GM21381 (cell line): ENCODE measurements around the gene MBD6.
"Not testable (repeated sequence)": the region's sequence is repeated elsewhere in the genome, so short reads cannot be mapped to it uniquely, and the experiment has no call there.

Experiments used
- ATAC-seq: cut with Tn5 transposase; IDR thresholded peaks from one replicate; pipeline ENCODE4 v1.9.1; 2021; ENCODE audit warnings: mild to moderate bottlenecking, moderate library complexity; ENCODE audit not compliant: unreplicated experiment

MBD6 gene

DNA sequence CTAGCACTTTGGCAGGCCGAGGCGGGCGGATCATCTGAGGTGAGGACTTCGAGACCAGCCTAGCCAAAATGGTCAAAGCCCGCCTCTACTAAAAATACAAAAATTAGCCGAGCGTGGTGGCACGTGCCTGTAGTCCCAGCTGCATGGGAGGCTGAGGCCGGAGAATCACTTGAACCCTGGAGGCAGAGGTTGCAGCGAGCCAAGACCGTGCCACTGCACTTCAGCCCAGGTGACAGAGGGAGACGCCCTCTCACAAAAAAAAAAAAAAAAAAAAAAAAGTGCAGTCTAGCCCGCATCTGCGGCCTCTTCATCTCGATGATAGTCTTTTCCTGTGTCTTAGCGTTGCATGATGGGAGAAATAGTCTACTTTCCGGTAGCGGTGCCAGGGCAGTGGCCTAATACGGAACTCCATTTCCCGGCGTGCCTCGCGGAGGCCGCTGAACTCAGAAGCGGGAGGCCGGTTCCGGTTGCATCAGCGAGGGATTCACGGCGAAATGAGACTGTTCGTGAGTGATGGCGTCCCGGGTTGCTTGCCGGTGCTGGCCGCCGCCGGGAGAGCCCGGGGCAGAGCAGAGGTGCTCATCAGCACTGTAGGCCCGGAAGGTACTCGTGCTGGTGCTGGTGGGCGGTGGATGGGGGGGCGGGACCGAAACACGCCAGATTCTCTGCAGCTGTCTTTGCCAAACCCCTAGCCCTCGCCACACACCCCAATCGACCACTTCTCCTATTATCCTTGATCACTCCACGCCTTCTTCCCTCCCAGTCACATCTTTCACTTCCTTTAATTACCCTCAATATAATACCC, 34.8 kb upstream of the MBD6 start, which contains the start of gene MARS1:
Gene MARS1, plus strand, starts transcription at position 472 of the 805 bp plus-strand sequence. Its CDS starts 23 bp downstream, at position 495.
- peak; percentile 98 for ATAC-seq

DNA sequence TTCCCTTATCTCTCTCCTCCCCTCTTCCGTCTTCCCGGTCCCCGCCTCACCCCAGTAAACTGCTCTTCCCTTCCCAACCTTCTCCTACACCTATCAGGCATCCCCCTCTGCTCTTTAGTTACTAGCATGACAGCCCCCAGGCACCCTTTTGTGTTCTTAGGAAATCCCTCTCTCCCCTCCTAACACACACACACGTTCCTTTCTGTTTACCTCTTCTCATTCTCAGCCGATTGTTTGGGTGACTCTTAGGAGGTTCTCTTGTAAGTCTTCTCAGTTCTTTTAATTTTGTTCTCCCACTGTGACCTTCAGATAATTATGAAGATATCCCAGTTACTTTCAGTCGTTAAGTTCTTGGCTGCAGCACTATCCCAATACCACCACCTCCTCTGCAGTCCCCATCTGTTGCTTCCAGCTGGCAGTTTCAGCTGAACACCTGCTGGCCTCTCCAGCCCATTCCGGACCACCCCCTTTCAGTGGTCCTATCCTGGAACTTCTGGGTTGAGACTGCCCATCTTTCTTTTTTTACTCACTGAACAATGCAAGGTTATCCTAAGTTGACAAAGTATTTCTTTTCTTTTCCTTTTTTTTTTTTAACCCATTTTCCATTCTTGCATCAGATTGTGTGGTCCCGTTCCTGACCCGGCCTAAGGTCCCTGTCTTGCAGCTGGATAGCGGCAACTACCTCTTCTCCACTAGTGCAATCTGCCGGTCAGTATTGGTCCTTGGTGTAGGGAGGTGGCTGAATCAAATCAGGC, 34.0 kb upstream of the MBD6 start:
- no peak for ATAC-seq

DNA sequence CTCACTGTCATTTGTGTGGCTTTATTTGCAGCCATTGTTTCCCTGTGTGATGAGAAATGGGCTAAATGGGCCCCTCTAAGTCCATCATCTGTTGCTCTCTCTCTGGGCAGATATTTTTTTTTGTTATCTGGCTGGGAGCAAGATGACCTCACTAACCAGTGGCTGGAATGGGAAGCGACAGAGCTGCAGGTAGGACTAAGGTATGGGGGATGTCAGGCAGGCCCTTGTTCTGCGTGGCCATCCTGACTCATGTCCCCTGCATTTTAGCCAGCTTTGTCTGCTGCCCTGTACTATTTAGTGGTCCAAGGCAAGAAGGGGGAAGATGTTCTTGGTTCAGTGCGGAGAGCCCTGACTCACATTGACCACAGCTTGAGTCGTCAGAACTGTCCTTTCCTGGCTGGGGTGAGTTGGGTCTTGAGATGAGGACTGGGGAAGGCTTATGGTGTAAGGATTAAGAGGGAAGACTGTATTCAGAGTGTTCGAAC, 33.4 kb upstream of the MBD6 start:
- ATAC-seq: no peak

DNA sequence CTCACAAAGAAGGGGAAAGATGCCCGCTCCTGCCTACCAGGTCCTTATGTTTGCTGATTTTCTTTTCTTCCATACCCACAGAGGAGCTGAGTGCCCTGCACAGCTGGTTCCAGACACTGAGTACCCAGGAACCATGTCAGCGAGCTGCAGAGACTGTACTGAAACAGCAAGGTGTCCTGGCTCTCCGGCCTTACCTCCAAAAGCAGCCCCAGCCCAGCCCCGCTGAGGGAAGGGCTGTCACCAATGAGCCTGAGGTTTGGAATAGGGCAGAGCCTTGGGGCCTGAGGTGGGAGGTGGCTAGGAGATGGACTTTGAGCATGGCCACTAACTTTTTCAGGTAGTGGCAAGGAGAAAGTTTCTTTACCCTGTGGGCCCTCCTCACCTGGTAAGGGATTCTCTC, 32.5 kb upstream of the MBD6 start:
- ATAC-seq: no peak

DNA sequence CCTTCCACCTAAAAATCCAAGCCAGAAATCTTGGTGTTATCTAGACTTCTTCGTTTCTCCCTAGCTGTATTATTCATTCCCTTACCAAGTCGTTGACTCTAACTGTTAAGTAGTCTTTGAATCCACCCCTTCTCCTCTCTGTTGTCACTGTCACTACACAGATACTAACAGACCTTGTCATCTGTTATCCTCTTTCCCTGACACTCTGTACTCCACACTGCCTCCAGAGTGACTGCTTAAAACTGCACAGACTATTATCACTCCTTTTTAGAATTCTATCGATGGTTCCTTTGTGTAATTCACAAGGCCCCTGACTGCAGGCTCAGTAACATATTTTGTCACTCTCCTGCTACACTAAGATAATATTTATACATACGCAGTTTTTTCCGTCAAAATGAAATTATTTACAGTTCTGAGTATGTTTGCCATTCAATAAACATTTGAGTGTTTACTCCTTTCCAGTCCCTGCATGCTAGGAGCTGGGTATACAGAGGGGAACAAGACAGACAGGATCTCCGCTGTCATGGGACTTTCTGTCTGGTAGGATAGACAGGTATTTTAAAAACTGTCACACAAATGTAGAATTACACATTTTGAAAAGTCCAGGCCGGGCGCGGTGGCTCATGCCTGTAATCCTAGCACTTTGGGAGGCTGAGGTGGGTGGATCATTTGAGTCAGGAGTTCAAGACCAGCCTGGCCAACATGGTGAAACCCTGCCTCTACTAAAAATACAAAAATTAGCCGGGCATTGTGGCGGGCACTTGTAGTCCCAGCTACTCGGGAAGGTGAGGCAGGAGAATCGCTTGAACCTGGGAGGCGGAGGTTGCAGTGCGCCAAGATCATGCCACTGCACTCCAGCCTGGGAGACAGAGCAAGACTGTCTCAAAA, 31.0 kb upstream of the MBD6 start:
- ATAC-seq: no peak

DNA sequence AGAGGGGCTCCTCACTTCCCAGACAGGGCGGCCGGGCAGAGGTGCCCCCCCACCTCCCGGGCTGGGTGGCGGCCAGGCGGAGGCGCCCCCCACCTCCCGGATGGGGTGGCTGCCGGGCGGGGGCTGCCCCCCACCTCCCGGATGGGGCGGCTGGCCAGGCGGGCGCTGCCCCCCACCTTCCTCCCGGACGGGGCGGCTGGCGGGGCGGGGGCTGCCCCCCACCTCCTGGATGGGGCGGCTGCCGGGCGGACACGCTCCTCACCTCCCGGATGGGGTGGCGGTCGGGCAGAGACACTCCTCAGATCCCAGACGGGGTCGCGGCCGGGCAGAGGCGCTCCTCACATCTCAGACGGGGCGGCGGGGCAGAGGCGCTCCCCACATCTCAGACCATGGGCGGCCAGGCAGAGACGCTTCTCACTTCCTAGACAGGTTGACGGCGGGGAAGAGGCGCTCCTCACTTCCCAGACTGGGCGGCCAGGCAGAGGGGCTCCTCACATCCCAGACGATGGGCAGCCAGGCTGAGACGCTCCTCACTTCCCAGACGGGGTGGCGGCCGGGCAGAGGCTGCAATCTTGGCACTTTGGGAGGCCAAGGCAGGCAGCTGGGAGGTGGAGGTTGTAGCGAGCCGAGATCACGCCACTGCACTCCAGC, 27.4 kb upstream of the MBD6 start:
- ATAC-seq: not testable (repeated sequence)

DNA sequence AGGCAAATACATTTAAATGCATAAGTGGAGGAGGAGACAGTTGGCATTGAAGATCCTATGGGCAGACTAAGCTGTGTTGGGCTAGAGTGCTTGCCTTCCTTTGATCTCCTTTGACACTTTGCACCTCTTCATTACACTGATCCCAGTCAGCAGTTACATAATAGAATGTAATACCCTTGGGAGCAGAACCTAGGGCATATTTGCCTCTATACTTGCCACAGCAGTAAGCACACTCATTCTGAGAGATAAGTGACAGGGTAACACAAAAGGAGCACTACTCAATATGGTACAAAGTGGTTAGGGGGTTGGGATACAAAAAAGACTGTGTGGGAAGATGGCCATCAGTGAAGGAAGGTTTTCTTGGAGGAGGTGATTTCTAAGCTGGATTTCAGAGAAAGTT, 25.8 kb upstream of the MBD6 start:
- ATAC-seq: no peak

DNA sequence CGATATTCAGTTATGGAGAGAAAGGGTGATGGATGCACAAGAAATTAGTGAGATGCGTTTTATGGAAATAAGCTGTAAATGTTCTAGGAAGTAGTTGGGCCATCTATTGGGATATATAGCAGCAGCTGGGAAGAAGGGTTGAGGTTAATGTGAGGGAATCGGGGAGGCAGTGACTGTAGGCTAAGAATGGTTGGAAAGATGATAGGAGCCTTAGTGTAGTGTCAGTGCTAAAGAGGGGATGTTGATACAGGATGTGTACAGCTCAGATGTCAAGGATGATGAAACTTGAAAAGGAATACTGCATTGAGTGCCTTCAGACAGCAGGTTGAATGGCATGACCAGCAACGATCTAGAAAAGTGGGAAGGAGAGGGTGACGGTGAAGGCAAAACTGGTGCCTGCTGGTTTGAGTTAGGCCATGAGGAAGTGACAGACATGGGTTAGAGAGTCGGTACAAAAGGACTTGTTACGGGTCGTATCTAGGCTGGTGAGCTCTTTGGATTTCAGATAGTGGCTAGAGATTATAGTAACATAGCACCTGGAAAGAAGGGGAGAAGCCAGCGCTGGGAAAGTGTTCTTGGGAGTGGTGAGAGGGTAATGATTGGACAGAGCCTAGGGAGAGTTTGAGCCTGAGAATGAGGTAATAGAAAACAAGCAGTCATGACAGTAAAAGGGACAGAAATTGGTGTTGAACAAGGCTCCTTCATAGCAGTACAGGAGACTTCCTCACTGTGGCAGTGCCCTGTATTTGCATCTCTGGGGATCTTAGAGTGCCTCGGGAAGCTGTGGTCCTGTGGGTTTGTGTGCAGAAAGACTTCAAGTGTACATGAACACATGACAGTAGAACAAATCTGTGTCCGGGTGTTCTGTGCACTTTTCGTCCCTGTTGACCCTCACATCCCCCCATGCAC, 25.1 kb upstream of the MBD6 start:
- ATAC-seq: no peak

DNA sequence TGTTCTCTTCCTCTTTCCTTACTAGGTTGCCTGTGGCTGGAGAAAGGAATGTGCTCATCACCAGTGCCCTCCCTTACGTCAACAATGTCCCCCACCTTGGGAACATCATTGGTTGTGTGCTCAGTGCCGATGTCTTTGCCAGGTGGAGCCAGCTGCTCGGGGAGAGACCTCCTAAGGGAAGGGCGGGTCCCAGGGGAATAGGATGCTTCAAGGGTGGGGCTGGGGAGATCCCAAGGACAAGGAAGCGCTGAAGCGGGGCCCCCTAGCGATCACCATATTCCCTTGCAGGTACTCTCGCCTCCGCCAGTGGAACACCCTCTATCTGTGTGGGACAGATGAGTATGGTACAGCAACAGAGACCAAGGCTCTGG, 24.5 kb upstream of the MBD6 start:
- no peak for ATAC-seq

DNA sequence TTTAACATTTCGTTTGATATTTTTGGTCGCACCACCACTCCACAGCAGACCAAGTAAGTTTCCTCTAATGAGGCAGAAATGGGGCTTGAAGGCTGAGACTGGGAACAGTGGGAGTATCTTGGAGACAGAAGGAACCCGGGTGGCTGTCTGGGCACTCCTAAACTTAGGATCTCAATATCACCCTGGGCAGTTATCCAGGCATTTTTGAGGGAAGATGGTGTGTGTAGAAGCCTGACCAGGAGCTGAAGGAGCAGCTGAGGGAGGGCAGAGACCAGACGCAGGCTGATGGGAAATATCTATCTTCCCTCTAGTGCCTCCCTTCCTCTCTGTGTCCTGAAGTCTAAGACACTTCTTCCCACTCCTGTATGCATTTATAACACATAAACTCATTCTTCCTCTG, 24.1 kb upstream of the MBD6 start:
- no peak for ATAC-seq

DNA sequence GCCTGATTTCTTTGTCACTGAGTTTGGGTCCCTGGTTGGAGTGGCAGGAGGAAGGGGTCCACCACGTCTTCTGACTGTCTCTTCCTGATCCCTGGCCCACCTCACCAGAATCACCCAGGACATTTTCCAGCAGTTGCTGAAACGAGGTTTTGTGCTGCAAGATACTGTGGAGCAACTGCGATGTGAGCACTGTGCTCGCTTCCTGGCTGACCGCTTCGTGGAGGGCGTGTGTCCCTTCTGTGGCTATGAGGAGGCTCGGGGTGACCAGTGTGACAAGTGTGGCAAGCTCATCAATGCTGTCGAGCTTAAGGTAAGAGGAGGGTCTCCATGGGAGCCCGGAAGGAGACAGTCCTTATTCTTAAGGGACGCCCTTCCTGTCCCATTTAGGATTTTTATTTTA, 22.4 kb upstream of the MBD6 start:
- ATAC-seq: no peak

DNA sequence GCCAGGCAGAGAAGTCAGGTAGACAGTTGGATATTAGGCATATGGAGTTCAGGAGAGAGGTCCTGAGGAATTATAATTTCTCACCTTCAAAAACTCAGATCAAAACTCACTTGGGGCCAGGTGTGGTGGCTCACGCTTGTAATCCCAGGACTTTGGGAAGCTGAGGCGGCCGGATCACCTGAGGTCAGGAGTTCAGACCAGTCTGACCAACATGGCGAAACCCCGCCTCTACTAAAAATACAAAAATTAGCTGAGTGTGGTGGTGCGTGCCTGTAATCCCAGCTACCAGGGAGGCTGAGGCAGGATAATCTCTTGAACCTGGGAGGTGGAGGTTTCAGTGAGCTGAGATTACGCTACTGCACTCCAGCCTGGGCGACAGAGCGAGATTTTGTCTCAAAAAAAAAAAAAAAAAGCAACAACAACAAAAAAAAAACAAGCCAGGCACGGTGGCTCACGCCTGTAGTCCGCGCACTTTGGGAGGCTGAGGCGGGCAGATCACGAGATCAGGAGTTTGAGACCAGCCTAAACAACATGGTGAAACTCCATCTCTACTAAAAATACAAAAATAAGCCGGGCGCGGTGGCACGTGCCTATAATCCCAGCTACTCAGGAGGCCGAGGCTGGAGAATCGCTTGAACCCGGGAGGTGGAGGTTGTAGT, 20.2 kb upstream of the MBD6 start:
- not testable (repeated sequence) for ATAC-seq

DNA sequence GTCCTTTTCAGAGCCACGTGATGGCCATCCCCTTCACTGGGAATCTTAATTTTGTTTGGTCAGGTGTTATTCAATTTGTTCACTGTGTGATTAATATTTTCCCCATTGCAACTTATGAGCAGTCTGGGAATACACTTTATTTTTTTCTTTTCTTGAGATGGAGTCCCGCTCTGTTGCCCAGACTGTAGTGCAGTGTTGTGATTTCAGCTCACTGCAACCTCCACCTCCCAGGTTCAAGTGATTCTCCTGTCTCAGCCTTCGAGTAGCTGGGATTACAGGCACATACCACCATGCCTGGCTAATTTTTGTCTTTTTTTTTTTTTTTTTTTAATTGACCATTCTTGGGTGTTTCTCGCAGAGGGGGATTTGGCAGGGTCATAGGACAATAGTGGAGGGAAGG, 16.1 kb upstream of the MBD6 start:
- ATAC-seq: not testable (repeated sequence)

DNA sequence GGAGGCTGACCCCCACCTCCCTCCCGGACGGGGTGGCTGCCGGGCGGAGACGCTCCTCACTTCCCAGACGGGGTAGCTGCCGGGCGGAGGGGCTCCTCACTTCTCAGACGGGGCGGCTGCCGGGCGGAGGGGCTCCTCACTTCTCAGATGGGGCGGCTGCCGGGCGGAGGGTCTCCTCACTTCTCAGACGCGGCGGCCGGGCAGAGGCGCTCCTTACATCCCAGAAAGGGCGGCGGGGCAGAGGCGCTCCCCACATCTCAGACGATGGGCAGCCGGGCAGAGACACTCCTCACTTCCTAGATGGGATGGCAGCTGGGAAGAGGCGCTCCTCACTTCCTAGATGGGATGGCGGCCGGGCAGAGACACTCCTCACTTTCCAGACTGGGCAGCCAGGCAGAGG, 14.8 kb upstream of the MBD6 start:
- not testable (repeated sequence) for ATAC-seq

DNA sequence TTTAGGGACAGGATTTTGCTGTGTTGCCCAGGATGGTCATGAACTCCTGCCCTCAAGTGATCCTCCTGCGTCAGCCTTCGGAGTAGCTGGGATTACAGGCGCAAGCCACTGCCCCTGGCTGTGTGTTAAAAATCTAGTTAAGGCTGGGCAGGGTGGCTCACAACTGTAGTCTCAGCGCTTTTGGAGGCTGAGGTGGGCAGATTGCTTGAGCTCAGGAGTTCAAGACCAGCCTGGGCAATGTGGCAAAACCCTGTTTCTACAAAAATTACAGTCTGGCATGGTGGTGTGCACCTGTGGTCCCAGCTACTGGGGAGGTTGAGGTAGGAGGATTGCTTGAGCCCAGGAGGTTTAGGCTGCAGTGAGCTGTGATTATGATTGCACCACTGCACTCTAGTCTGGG, 11.5 kb upstream of the MBD6 start:
- no peak for ATAC-seq

DNA sequence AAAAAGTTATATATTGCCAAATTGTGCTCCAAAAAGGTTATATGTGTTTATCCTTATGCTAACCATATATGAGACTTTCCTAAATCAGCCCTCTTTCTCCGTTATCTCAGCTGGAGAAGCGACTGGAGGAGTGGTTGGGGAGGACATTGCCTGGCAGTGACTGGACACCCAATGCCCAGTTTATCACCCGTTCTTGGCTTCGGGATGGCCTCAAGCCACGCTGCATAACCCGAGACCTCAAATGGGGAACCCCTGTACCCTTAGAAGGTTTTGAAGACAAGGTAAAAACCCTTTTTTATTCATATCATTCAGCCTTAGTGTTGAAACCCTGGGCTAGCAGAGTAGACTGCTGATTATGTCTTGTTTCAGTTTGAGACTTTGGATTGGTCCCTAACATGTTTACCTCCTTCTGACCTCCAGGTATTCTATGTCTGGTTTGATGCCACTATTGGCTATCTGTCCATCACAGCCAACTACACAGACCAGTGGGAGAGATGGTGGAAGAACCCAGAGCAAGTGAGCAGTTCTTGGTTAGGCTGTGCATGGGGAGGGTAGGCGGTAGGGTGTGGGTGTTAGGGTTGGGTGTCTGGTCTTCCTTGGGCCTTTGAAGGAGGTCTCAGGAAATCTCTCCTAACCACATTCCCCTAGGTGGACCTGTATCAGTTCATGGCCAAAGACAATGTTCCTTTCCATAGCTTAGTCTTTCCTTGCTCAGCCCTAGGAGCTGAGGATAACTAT, 10.9 kb upstream of the MBD6 start:
- ATAC-seq: no peak

DNA sequence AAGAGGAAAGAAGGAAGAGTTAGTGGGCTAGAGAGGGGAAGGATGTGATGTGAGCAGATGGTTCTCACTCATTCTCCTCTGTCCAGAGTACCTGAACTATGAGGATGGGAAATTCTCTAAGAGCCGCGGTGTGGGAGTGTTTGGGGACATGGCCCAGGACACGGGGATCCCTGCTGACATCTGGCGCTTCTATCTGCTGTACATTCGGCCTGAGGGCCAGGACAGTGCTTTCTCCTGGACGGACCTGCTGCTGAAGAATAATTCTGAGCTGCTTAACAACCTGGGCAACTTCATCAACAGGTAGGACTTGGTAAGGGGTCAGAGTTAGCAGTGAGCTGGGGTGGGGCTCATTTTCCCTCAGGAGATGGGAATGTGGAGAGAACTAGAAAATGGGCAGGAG, 10.0 kb upstream of the MBD6 start:
- ATAC-seq: no peak

DNA sequence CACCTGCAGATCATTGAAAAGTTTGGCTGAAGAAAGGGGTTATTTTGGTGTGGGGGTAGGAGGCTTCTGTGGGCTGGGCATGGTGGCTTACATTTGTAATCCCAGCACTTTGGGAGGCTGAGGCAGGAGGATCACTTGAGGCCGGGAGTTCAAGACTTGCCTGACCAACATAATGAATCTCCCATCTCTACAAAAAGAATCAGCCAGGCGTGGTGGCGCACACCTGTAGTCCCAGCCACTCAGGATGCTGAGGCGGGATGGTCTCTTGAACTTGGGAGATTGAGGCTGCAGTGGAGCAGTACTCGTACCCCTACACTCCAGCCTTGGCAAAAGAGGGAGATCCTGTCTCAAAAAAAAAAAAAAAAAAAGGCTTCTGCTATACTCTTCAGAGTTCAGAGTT, 9.4 kb upstream of the MBD6 start:
- no peak for ATAC-seq
